Limb (tissue), 2 donors: ENCODE results near the gene CCDC92.

ENCODE experiments used
- DNase-seq, 2 donors: peaks; one replicate each; pipeline ENCODE4 v3.0.0-alpha.2; 2016; ENCODE audit errors: extremely low spot score in 2 of 2

Gene CCDC92

GRCh38 chr12:124002021-124002644, 29.5 kb upstream of the CCDC92 start:
- no peak for DNase-seq

- no peak for DNase-seq
Observed at GRCh38 chr12:124001343-124001742, 28.7 kb upstream of the CCDC92 start.

- DNase-seq = no peak
Observed at GRCh38 chr12:124000111-124000510, 27.5 kb upstream of the CCDC92 start.

DNA sequence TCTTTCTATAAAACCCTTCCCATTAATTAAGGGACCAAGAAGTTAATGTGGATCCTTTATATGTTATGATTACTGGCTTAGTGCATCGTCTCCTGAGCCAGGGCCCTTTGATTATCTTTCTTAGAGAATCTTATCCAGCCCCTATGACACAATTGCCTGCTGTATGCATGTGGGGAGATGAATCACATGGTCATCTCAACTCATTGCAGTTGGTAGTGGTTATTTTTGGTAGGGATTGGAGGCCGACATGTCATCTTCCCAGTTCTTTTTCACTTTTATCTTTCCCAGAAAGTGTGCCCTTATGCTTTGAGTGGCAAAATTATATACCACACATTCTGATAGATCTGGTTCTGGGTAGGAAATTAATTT, 26.3 kb upstream of the CCDC92 start:
- DNase-seq = no peak

DNA sequence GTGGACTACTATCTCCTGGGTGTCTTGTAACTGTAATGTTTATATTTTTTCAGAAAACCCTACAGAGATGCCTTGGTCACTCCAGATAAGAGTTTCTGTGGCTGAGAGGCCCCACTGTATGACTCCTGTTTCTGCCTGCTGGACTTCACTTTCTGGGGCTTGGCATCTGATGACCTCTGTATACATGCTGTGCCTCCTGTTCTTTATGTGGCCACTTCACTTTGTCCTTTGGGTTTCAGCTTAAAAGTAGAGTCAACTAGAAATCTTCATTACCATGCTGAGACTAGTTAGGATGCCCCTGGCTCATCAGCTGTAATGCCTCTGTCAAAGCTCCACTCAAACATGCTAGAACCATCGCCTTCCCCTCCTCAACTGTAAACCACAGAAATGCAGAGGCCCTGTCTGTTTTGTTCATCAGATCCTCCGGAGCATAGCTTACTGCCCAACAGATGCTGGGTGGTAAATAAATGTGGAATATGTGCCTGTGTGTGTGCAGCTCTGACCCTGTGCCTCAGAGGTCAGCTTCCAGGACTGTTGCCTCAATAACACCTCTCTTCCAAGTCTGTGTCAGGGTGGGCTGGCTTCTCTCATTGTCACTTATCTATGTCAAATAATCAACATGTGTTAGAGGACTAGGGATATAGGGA, 25.8 kb upstream of the CCDC92 start:
- no peak for DNase-seq

DNA sequence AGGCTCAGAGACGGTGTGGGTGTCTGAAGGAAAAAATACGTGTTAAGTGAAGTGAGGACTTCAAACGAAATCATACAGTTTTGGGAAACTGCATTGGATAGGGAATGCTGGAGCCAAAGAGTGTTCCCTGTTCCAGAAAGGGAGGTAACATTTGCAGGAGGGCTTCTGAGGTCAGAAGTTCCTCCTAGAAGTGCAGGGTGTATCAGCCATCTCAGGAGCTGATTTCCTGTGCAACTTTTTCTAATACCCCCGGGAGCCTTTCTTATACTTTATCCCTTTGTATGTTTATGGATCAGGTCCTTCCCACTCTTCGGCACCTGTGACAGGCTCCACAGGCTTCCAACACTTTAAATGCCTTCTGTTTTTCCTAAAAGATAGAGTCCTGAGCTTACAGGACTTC, 25.3 kb upstream of the CCDC92 start:
- no peak for DNase-seq

- DNase-seq = no peak
Observed at GRCh38 chr12:123997033-123997822, 24.6 kb upstream of the CCDC92 start.

GRCh38 chr12:123996581-123996980, 23.9 kb upstream of the CCDC92 start:
- DNase-seq = no peak

DNA sequence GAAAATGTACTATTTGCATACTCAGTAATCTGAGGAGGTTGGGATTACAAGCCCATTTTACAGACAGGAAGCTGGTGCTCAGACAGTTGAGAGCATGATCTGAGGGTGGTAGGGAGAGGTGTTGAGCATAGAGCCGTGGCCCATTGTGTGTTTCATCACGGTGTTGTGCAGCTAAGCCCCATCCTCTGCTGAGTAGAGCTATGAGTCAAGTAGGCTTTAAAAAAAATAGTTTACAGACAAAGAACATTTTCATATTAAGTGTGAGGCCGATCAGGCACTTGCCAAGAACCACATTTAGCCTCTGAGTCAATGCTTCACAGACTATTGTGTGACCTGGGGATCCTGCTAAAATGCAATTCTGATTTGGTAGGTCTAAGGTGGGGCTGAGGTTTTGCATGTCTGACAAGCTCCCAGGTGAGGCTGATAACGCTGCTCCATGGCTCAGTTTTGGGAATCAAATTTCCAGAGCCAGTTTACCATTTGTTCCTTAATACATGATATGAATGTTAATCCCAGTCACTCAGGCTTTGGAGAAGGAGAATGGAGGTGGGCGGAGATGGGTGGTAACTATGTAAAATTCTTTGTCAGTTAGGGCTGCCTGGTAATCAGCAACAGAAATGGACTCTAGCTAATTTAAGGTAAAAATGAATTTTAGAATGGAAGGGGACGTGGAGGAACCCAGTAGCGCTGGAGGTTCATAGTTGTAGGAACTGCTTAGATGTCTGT, 22.6 kb upstream of the CCDC92 start:
- DNase-seq = no peak

GRCh38 chr12:123992118-123992825, 19.6 kb upstream of the CCDC92 start:
- DNase-seq = no peak

DNA sequence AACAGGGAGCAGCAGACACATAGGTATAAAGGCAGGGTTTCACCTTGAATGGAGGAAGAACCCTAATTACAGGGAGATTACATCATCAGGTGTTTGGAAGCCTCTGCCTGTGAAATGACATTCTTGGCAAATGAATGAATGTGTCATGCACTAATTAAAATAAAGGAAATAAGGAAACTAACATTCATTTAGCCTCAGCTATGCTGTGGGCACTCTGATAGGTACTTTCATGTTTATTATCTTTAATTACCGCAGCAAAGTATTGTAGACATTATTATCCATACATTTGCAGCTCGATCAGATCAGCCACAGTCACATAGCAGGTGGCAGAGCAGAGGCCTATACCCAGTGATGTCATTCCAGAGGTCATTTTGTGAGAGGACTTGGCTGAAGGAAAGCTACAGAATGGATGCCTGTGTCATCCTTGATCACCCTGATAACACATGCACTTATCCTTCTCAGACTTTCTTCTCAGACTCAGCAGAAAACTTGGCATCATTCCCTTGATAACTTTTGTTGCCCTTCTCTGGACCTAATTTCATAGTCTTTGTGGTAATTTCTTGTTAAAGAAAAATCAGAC, 18.8 kb upstream of the CCDC92 start:
- no peak for DNase-seq

DNA sequence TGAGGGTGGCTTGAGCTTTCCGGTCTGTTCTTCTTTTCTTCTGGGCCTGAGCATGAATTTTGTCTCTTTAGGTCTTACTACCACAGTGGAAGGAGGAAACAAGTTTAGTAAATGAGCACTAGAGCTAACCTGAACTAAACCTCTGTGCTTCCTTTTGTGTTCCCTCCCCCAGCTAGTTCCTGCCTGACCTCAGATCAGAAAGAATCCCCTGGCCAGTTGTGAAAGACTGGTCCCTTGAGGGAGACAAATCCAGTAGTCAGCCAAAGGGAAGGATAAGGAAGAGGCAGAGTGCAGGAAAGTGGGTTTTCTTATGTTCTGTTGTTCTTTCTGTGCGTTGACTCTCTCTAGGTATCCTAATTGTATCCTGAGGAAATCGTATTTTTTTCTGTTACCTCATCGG, 17.9 kb upstream of the CCDC92 start:
- DNase-seq = no peak

DNA sequence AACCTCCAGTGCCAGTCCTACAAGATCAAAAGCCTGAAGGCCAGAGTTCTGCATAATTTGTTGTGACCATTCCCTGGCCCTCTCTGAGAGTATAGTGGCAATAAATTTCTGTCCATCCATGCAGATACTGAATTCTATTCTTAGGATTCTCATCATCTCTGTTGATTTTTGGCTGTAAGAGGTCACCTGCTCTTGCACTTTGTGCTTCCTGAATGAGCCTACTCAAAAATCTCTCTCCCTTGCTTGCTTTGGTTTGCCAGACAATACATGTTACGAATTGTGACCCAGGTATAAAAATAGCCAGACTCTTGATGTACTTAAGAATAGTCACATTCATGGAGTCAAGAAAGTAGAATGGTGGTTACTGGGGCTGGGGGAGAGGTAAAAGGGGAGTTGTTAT, 17.1 kb upstream of the CCDC92 start:
- DNase-seq = no peak

DNA sequence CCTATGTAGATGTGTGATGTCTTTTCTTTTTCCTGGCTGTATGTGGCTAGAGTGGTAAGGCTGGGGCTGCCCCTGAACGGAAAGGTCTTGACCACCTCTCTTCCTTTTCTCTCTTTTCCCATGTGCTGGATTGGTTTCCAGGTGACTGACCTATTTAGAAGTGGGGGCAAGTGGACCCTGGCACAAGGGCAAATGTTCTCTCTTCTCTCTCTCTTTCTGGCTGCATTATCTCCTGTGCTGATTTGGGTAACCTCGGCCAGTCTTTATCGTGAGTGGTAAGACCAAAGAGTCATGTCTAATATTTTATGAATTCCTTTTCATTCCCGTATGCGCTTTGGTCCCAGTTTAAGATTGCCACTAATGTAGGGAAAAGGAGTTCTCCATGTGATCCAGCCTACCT, 16.5 kb upstream of the CCDC92 start:
- DNase-seq = no peak

DNA sequence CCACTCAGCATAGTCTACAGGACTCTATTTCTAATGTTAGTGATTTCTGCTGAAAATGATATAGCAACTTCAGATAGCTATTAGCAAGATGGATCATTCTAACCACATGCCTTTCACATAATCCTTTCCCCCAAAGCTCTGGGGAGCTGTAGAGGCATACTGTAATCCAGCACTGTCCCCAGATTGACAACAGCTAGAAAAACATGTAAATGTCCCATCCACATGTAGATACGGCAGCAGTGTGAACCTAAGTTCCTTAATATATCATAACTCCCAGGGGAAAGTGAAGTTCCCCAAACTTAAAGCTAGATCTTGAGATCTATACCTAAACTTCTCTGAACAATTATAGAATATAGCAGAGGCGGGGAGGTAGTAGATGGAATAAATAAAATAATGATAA, 14.4 kb upstream of the CCDC92 start:
- no peak for DNase-seq

- no peak for DNase-seq
Observed at GRCh38 chr12:123986374-123986965, 13.8 kb upstream of the CCDC92 start.

- no peak for DNase-seq
Observed at GRCh38 chr12:123984903-123985302, 12.3 kb upstream of the CCDC92 start.

- DNase-seq = no peak
Observed at GRCh38 chr12:123983822-123984485, 11.3 kb upstream of the CCDC92 start.

- DNase-seq = no peak
Observed at GRCh38 chr12:123982269-123982668, 9.6 kb upstream of the CCDC92 start.

DNA sequence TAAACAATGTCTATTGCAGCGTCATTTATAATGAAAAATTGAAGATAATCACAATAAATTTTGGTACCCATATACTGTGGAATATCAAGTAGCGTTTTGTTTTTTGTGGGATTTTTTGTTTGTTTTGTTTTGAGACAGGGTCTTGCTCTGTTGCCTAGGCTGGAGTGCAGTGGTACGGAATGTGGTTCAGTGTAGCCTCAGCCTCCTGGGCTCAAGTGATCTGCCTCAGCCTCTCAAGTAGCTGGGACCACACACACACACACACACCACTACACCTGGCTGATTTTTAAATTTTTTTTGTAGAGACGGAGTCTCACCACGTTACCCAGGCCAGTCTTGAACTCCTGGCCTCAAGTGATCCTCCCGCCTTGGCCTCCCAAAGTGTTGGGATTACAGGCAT, 6.9 kb upstream of the CCDC92 start:
- no peak for DNase-seq
